ENCODE results near the gene LMO3. TPM values are rescaled to one million over a fixed set of nuclear protein-coding genes. Genes with fewer than 3 reads are reported as not detected.

LMO3 gene
- total RNA-seq, 1 experiment from 2014 or later, result 36.2 TPM

GRCh38 chr12:16585781-16586180 is 20.2 kb downstream of the LMO3 start:
- intact Hi-C loops (cut with micrococcal nuclease; ENCODE audit: unreplicated experiment), result no loop called here
- Histone ChIP-seq H3K27ac (ENCODE audit: low read depth, low read length, poor library complexity, severe bottlenecking) (no peak overlapping the region), H3K4me3 (ENCODE audit: low read depth, low read length, poor library complexity, severe bottlenecking) (no peak overlapping the region), H3K4me1 (ENCODE audit: insufficient read depth, low read length, poor library complexity, severe bottlenecking) (peaks cover 11% of the 10 kb centered on the region), H3K36me3 (ENCODE audit: insufficient read depth, low read length, poor library complexity, severe bottlenecking) (no peaks in the 10 kb centered on the region), H3K9me3 (ENCODE audit: low read depth, low read length, poor library complexity, severe bottlenecking) (peaks cover 8% of the 10 kb centered on the region), H3K27me3 (replicated peaks; ENCODE audit: insufficient read depth, low read depth, low read length, poor library complexity) (no peaks in the 10 kb centered on the region)
- no peak for TF ChIP-seq EZH2 (IDR thresholded peaks at IDR 0.05; ENCODE audit: borderline replicate concordance, low read depth, low read length, poor library complexity, severe bottlenecking)
- no peak for TF ChIP-seq CTCF (conservative IDR thresholded peaks at IDR 0.05; ENCODE audit: low read depth, low read length)
- BruUV-seq (replicated peaks), result no TSS peak
- DNase-seq (ENCODE audit: low spot score), result no peak
- POLR2A ChIA-PET (ENCODE audit: low non-redundant PET), result no interaction called here
- CTCF ChIA-PET, result no interaction called here

DNA sequence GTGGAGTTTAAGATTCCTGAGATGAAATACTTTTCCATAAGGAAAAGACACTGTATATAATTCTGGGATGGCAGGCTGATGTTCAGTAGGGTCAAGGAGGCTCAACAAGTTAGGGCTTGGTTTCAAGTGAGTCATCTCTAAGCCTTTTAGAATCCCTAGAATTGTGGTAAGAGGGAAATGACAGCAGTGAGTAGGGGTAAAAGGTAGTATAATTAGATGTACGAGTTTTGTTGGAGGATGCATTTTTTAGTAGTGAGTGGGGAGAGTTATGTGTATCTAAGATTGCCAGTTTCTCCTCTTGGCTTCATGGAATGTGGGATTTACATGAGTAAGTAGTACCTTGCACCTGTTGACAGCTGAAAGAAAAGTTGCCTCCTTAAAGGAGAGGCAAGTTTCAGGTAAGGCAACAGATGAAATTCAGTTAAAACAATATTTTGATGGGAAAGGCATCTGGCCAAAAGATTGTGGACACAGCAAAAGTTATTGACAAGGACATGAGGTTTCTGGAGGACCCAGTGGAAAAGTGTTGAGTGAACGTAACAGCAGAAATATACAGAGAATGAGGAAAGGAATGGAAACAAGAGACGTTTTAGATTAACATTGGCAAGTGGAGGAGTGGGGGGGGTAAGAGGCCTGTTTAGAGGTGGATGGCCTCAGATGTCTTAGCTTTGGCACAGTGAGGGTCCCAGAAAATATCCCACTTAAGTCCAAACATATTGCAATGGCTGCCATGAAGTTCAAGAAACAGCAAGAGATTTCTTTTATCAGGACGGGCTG is 21.8 kb downstream of the LMO3 start:
- intact Hi-C loops (cut with micrococcal nuclease; ENCODE audit: unreplicated experiment), result no loop called here

DNA sequence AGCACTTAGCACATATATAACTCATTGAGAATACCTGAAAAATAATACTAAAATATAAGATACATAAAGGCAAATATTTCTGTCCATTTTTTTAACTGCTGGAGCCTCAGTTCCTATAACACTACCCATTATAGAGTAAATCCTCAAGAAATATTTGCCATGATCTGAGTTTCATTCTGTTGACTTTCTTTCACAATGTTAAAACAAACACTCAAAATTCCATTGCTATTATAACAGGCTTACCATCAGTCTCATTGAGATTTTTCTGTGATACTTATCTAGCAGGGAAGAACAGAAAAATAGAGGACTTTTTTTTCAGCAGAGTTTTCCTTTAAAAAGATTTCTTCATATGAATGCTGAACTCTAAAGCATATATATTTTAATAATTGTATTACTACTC is 24.5 kb downstream of the LMO3 start:
- intact Hi-C loops (cut with micrococcal nuclease; ENCODE audit: unreplicated experiment), result no loop called here
- Histone ChIP-seq H3K4me3 (ENCODE audit: low read depth, low read length, poor library complexity, severe bottlenecking) (no peak overlapping the region), H3K9me3 (ENCODE audit: low read depth, low read length, poor library complexity, severe bottlenecking) (peaks cover 8% of the 10 kb centered on the region), H3K4me1 (ENCODE audit: insufficient read depth, low read length, poor library complexity, severe bottlenecking) (no peaks in the 10 kb centered on the region), H3K27me3 (replicated peaks; ENCODE audit: insufficient read depth, low read depth, low read length, poor library complexity) (no peaks in the 10 kb centered on the region), H3K36me3 (ENCODE audit: insufficient read depth, low read length, poor library complexity, severe bottlenecking) (no peaks in the 10 kb centered on the region), H3K27ac (ENCODE audit: low read depth, low read length, poor library complexity, severe bottlenecking) (no peak overlapping the region)
- no peak for DNase-seq (ENCODE audit: low spot score)
- TF ChIP-seq EZH2 (IDR thresholded peaks at IDR 0.05; ENCODE audit: borderline replicate concordance, low read depth, low read length, poor library complexity, severe bottlenecking) (no peak), CTCF (conservative IDR thresholded peaks at IDR 0.05; ENCODE audit: low read depth, low read length) (no peak)
- no TSS peak for BruUV-seq (replicated peaks)
- ChIA-PET POLR2A (ENCODE audit: low non-redundant PET) (no interaction called here), CTCF (no interaction called here)

More for the DNA sequence above, 21.8 kb downstream of the LMO3 start:
- peaks cover 8% of the 10 kb centered on the region for H3K9me3 ChIP-seq (ENCODE audit: low read depth, low read length, poor library complexity, severe bottlenecking)
- no peak overlapping the region for H3K27ac ChIP-seq (ENCODE audit: low read depth, low read length, poor library complexity, severe bottlenecking)
- H3K36me3 ChIP-seq (ENCODE audit: insufficient read depth, low read length, poor library complexity, severe bottlenecking), result no peaks in the 10 kb centered on the region
- no peak overlapping the region for H3K4me3 ChIP-seq (ENCODE audit: low read depth, low read length, poor library complexity, severe bottlenecking)
- H3K27me3 ChIP-seq (replicated peaks; ENCODE audit: insufficient read depth, low read depth, low read length, poor library complexity), result no peaks in the 10 kb centered on the region
- POLR2A ChIA-PET (ENCODE audit: low non-redundant PET), result interaction anchor here (0.6 kb wide), 1 partner anchor 97 kb away, joined by 5 read pairs; no protein-coding TSS in a partner anchor
- DNase-seq (ENCODE audit: low spot score), result no peak
- peaks cover 11% of the 10 kb centered on the region for H3K4me1 ChIP-seq (ENCODE audit: insufficient read depth, low read length, poor library complexity, severe bottlenecking)
- no TSS peak for BruUV-seq (replicated peaks)
- CTCF ChIA-PET, result no interaction called here
- TF ChIP-seq CTCF (conservative IDR thresholded peaks at IDR 0.05; ENCODE audit: low read depth, low read length) (no peak), EZH2 (IDR thresholded peaks at IDR 0.05; ENCODE audit: borderline replicate concordance, low read depth, low read length, poor library complexity, severe bottlenecking) (no peak)
